ENCODE results near the gene CLK4. TPM values are rescaled to one million over a fixed set of nuclear protein-coding genes. Genes with fewer than 3 reads are reported as not detected.

The CLK4 gene
- total RNA-seq, 1 experiment from 2014 or later = 16.0 TPM

DNA sequence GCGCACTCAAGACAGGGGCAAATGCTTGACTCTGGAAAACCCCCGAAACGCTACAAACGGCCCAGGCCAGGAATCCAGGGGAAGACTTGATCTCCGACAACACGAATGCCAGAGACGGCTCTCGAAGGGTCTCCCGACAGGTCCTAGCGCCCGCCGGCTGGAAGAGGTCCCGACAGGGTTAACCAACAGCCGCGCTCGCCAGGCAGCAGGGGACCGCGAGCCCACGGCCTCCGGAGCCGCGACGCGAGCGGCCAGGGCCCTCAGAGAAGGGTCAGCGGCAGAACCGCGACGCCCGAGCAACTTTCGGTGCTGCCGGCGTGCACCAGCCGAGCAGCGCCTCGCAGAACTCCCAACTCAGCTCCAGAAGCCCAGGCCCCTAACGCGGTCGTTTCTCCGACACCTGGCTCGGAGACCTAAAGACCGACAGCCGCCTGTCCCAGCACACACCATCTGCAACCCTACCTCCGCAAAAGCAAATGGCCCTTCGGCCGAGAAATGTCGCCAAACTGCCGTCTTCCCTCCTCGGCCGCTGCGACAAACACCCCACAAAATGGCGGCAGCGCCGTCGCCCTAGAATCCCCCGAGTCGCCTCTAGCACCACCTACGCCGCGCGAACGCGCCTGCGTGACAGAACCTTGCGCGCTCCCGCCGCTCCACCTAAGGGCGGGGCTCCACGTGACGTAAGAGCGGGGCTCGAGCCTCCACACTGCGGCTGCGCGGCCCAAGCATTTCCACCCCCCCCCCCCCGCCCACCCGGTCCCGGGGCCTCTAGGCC is at the start of gene CLK4 (continued):
- TF ChIP-seq, protein P1, sequence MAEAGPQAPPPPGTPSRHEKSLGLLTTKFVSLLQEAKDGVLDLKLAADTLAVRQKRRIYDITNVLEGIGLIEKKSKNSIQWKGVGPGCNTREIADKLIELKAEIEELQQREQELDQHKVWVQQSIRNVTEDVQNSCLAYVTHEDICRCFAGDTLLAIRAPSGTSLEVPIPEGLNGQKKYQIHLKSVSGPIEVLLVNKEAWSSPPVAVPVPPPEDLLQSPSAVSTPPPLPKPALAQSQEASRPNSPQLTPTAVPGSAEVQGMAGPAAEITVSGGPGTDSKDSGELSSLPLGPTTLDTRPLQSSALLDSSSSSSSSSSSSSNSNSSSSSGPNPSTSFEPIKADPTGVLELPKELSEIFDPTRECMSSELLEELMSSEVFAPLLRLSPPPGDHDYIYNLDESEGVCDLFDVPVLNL (CRISPR knock-in tag; IDR thresholded peaks at IDR 0.05; ENCODE audit: borderline replicate concordance, low read depth) = no peak
- TF ChIP-seq ETV6 (CRISPR knock-in tag; IDR thresholded peaks at IDR 0.05) (peak; percentile 81), MXD4 (CRISPR knock-in tag; IDR thresholded peaks at IDR 0.05; ENCODE audit: borderline replicate concordance) (no peak), ZNF219 (CRISPR knock-in tag; IDR thresholded peaks at IDR 0.05; ENCODE audit: borderline replicate concordance) (0 out of 2 replicates have a peak, but pooled peaks have one; percentile 42), TP53 (CRISPR knock-in tag; IDR thresholded peaks at IDR 0.05) (peak; percentile 71; the same call in 1 of the 2 replicates), NR1H2 (CRISPR knock-in tag; IDR thresholded peaks at IDR 0.05) (no peak), PRRX2 (CRISPR knock-in tag; IDR thresholded peaks at IDR 0.05) (no peak), GRHL2 (CRISPR knock-in tag; IDR thresholded peaks at IDR 0.05; ENCODE audit: insufficient replicate concordance, severe bottlenecking) (no peak), ESRRA (CRISPR knock-in tag; IDR thresholded peaks at IDR 0.05; ENCODE audit: borderline replicate concordance) (no peak), IRF2 (CRISPR knock-in tag; IDR thresholded peaks at IDR 0.05; ENCODE audit: borderline replicate concordance, low read depth) (no peak), SP1 (CRISPR knock-in tag; conservative IDR thresholded peaks at IDR 0.05) (peak; percentile 38; the same call in 1 of the 2 replicates), ZNF423 (CRISPR knock-in tag; IDR thresholded peaks at IDR 0.05) (no peak), ZNF396 (CRISPR knock-in tag; IDR thresholded peaks at IDR 0.05; ENCODE audit: borderline replicate concordance) (no peak), GTF2I (CRISPR knock-in tag; conservative IDR thresholded peaks at IDR 0.05) (no peak), CREB1 (CRISPR knock-in tag; IDR thresholded peaks at IDR 0.05) (no peak)
- TF ChIP-seq, protein P2, sequence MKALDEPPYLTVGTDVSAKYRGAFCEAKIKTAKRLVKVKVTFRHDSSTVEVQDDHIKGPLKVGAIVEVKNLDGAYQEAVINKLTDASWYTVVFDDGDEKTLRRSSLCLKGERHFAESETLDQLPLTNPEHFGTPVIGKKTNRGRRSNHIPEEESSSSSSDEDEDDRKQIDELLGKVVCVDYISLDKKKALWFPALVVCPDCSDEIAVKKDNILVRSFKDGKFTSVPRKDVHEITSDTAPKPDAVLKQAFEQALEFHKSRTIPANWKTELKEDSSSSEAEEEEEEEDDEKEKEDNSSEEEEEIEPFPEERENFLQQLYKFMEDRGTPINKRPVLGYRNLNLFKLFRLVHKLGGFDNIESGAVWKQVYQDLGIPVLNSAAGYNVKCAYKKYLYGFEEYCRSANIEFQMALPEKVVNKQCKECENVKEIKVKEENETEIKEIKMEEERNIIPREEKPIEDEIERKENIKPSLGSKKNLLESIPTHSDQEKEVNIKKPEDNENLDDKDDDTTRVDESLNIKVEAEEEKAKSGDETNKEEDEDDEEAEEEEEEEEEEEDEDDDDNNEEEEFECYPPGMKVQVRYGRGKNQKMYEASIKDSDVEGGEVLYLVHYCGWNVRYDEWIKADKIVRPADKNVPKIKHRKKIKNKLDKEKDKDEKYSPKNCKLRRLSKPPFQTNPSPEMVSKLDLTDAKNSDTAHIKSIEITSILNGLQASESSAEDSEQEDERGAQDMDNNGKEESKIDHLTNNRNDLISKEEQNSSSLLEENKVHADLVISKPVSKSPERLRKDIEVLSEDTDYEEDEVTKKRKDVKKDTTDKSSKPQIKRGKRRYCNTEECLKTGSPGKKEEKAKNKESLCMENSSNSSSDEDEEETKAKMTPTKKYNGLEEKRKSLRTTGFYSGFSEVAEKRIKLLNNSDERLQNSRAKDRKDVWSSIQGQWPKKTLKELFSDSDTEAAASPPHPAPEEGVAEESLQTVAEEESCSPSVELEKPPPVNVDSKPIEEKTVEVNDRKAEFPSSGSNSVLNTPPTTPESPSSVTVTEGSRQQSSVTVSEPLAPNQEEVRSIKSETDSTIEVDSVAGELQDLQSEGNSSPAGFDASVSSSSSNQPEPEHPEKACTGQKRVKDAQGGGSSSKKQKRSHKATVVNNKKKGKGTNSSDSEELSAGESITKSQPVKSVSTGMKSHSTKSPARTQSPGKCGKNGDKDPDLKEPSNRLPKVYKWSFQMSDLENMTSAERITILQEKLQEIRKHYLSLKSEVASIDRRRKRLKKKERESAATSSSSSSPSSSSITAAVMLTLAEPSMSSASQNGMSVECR (CRISPR knock-in tag; IDR thresholded peaks at IDR 0.05; ENCODE audit: borderline replicate concordance) = no peak
- TF ChIP-seq, protein P3, sequence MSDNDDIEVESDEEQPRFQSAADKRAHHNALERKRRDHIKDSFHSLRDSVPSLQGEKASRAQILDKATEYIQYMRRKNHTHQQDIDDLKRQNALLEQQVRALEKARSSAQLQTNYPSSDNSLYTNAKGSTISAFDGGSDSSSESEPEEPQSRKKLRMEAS (CRISPR knock-in tag; IDR thresholded peaks at IDR 0.05) = peak; percentile 54; the same call in 1 of the 2 replicates
- TF ChIP-seq, protein P4, sequence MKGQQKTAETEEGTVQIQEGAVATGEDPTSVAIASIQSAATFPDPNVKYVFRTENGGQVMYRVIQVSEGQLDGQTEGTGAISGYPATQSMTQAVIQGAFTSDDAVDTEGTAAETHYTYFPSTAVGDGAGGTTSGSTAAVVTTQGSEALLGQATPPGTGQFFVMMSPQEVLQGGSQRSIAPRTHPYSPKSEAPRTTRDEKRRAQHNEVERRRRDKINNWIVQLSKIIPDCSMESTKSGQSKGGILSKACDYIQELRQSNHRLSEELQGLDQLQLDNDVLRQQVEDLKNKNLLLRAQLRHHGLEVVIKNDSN (CRISPR knock-in tag; IDR thresholded peaks at IDR 0.05) = peak; percentile 89
- TF ChIP-seq, protein P5, sequence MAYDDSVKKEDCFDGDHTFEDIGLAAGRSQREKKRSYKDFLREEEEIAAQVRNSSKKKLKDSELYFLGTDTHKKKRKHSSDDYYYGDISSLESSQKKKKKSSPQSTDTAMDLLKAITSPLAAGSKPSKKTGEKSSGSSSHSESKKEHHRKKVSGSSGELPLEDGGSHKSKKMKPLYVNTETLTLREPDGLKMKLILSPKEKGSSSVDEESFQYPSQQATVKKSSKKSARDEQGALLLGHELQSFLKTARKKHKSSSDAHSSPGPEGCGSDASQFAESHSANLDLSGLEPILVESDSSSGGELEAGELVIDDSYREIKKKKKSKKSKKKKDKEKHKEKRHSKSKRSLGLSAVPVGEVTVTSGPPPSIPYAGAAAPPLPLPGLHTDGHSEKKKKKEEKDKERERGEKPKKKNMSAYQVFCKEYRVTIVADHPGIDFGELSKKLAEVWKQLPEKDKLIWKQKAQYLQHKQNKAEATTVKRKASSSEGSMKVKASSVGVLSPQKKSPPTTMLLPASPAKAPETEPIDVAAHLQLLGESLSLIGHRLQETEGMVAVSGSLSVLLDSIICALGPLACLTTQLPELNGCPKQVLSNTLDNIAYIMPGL (CRISPR knock-in tag; IDR thresholded peaks at IDR 0.05) = peak; percentile 77
- TF ChIP-seq, protein P6, sequence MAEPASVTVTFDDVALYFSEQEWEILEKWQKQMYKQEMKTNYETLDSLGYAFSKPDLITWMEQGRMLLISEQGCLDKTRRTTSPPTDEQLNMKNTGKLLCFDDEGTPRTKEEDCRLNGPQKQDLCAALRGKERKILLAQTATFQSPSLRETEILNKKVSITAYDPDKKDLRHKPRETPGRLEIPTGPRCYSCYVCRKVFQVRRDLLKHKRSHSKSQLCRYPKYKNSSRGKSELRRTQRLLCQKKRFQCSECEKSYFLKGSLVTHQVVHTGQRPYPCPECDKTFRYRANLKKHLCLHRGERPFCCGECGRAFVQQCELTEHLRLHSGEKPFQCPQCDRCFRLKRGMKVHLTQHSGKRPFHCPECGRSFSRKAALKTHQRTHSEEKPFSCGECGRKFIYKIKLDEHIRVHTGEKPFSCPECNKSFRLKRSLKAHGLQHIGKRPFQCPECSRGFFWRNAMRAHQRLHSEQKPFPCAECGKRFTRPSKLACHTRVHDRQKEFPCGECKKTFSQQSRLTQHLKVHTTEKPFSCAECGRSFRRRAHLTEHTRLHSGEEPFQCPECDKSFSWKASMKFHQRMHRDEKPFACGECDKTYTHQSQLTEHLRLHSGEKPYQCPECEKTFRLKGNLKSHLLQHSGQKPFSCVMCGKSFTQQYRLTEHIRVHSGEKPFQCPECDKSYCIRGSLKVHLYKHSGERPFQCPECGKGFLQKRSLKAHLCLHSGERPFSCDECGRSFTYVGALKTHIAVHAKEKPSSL (CRISPR knock-in tag; conservative IDR thresholded peaks at IDR 0.05) = no peak
- TF ChIP-seq, protein P7, sequence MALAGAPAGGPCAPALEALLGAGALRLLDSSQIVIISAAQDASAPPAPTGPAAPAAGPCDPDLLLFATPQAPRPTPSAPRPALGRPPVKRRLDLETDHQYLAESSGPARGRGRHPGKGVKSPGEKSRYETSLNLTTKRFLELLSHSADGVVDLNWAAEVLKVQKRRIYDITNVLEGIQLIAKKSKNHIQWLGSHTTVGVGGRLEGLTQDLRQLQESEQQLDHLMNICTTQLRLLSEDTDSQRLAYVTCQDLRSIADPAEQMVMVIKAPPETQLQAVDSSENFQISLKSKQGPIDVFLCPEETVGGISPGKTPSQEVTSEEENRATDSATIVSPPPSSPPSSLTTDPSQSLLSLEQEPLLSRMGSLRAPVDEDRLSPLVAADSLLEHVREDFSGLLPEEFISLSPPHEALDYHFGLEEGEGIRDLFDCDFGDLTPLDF (CRISPR knock-in tag; IDR thresholded peaks at IDR 0.05) = no peak
- TF ChIP-seq, protein P8, sequence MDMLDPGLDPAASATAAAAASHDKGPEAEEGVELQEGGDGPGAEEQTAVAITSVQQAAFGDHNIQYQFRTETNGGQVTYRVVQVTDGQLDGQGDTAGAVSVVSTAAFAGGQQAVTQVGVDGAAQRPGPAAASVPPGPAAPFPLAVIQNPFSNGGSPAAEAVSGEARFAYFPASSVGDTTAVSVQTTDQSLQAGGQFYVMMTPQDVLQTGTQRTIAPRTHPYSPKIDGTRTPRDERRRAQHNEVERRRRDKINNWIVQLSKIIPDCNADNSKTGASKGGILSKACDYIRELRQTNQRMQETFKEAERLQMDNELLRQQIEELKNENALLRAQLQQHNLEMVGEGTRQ (CRISPR knock-in tag; IDR thresholded peaks at IDR 0.05) = peak; percentile 92
- TF ChIP-seq, protein P9, sequence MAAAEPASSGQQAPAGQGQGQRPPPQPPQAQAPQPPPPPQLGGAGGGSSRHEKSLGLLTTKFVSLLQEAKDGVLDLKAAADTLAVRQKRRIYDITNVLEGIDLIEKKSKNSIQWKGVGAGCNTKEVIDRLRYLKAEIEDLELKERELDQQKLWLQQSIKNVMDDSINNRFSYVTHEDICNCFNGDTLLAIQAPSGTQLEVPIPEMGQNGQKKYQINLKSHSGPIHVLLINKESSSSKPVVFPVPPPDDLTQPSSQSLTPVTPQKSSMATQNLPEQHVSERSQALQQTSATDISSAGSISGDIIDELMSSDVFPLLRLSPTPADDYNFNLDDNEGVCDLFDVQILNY (CRISPR knock-in tag; IDR thresholded peaks at IDR 0.05) = peak; percentile 54; the same call in 1 of the 2 replicates
- TF ChIP-seq, protein P10, sequence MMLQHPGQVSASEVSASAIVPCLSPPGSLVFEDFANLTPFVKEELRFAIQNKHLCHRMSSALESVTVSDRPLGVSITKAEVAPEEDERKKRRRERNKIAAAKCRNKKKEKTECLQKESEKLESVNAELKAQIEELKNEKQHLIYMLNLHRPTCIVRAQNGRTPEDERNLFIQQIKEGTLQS (CRISPR knock-in tag; conservative IDR thresholded peaks at IDR 0.05) = no peak

Data from WTC11 (cell line).